A673 (cell line): ENCODE measurements around the gene SOS1. TPM values are rescaled to one million over a fixed set of nuclear protein-coding genes. Genes with fewer than 3 reads are reported as not detected.

Experiments
- BruUV-seq: library from RNA; stranded (reverse); fragments of 400-500 nt; replicated peaks from 2 replicates; lab custom pipeline; 2021; lab: Mats Ljungman, UMichigan
- CTCF ChIA-PET: fragments of 300-600 bp; sonication (Branson Sonifier 250); formaldehyde crosslinking; loops from one replicate; lab custom pipeline; 2022; ENCODE audit warnings: antibody characterized with exemption; lab: Charles Lee
- POLR2A ChIA-PET: fragments of 300-600 bp; sonication (Branson Sonifier 250); formaldehyde crosslinking; loops from one replicate; lab custom pipeline; 2022; ENCODE audit warnings: antibody characterized with exemption; ENCODE audit not compliant: low non-redundant PET; lab: Charles Lee
- DNase-seq: peaks from one replicate; pipeline ENCODE4 v3.0.0-alpha.2; 2015; ENCODE audit warnings: low spot score
- H3K27ac ChIP-seq: fragments of 200-600 bp; sonication (generic); 2 replicates; pipeline ENCODE4 v1.5.1; 2016; ENCODE audit warnings: mixed run types, low read depth, mild to moderate bottlenecking, mixed read lengths, antibody characterized with exemption, low read length; ENCODE audit not compliant: poor library complexity, severe bottlenecking
- H3K27me3 ChIP-seq: fragments of 200-600 bp; sonication (generic); replicated peaks from 2 replicates; pipeline ENCODE4 v1.6.1; 2017; ENCODE audit warnings: mixed run types, low read depth, mild to moderate bottlenecking, mixed read lengths, antibody characterized with exemption, low read length; ENCODE audit not compliant: insufficient read depth, poor library complexity
- H3K36me3 ChIP-seq: fragments of 200-600 bp; sonication (generic); 2 replicates; pipeline ENCODE4 v1.6.1; 2016; ENCODE audit warnings: mixed run types, mild to moderate bottlenecking, mixed read lengths, antibody characterized with exemption, low read length; ENCODE audit not compliant: insufficient read depth, poor library complexity, severe bottlenecking
- H3K4me1 ChIP-seq: fragments of 200-600 bp; sonication (generic); 2 replicates; pipeline ENCODE4 v1.6.1; 2017; ENCODE audit warnings: mixed run types, mild to moderate bottlenecking, mixed read lengths, antibody characterized with exemption, low read length; ENCODE audit not compliant: insufficient read depth, poor library complexity, severe bottlenecking
- H3K4me3 ChIP-seq: fragments of 200-600 bp; sonication (generic); 2 replicates; pipeline ENCODE4 v1.5.1; 2016; ENCODE audit warnings: low read depth, mixed run types, mild to moderate bottlenecking, mixed read lengths, low read length; ENCODE audit not compliant: poor library complexity, severe bottlenecking
- H3K9me3 ChIP-seq: fragments of 200-600 bp; sonication (generic); 2 replicates; pipeline ENCODE4 v1.6.1; 2016; ENCODE audit warnings: mixed run types, low read depth, mild to moderate bottlenecking, mixed read lengths, antibody characterized with exemption, low read length; ENCODE audit not compliant: poor library complexity, severe bottlenecking
- EZH2 ChIP-seq: fragments of 200-600 bp; sonication (generic); IDR thresholded peaks from 2 replicates; pipeline ENCODE4 v1.6.1; 2017; ENCODE audit warnings: borderline replicate concordance, low read depth, mild to moderate bottlenecking, mixed read lengths, antibody characterized with exemption, low read length; ENCODE audit not compliant: poor library complexity, severe bottlenecking
- intact Hi-C: fragments of 100-400 bp; cut with micrococcal nuclease; formaldehyde crosslinking; loops from one replicate; pipeline ENCODE4 v1.10.0; 2022; ENCODE audit not compliant: unreplicated experiment
- total RNA-seq: library from RNA; stranded (reverse); gene quantifications from 2 replicates; pipeline ENCODE4 v1.2.3, GENCODE V29; 2021
- TF ChIP-seq, protein P1 (sequence below): fragments of 300-800, 200-600 bp; sonication (generic); conservative IDR thresholded peaks from 2 replicates; pipeline ENCODE4 v1.5.1; 2017; ENCODE audit warnings: low read depth, mild to moderate bottlenecking, antibody characterized with exemption, low read length, moderate library complexity, mixed read lengths

SOS1 gene
- total RNA-seq, 1 experiment from 2014 or later: 37.8 TPM

GRCh38 chr2:39159283-39159682 is 38.4 kb upstream of the SOS1 start:
- Histone ChIP-seq H3K4me3 (no peak overlapping the region), H3K9me3 (no peaks in the 10 kb centered on the region), H3K27me3 (no peaks in the 10 kb centered on the region), H3K27ac (no peak overlapping the region), H3K4me1 (peaks cover 10% of the 10 kb centered on the region), H3K36me3 (no peaks in the 10 kb centered on the region)
- DNase-seq: no peak
- intact Hi-C loops: no loop called here
- TF ChIP-seq EZH2: no peak
- TF ChIP-seq, protein P1, sequence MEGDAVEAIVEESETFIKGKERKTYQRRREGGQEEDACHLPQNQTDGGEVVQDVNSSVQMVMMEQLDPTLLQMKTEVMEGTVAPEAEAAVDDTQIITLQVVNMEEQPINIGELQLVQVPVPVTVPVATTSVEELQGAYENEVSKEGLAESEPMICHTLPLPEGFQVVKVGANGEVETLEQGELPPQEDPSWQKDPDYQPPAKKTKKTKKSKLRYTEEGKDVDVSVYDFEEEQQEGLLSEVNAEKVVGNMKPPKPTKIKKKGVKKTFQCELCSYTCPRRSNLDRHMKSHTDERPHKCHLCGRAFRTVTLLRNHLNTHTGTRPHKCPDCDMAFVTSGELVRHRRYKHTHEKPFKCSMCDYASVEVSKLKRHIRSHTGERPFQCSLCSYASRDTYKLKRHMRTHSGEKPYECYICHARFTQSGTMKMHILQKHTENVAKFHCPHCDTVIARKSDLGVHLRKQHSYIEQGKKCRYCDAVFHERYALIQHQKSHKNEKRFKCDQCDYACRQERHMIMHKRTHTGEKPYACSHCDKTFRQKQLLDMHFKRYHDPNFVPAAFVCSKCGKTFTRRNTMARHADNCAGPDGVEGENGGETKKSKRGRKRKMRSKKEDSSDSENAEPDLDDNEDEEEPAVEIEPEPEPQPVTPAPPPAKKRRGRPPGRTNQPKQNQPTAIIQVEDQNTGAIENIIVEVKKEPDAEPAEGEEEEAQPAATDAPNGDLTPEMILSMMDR: no peak
- BruUV-seq: no TSS peak
- POLR2A ChIA-PET: no interaction called here
- CTCF ChIA-PET: no interaction called here

DNA sequence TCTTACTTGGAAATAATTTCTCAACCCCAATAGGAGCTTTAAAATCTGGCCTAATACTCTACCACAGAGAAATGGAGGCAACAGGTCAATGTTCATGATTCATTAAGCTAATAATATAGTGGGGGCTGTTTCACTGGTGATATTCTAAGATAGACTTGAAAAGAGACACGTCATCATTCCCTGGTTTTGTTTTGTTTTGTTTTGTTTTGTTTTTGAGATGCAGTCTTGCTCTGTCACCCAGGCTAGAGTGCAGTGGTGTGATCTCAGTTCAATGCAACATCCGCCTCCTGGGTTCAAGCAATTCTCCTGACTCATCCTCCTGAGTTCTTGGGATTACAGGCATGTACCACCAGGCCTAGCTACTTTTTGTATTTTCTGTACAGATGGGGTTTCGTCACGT is 37.5 kb upstream of the SOS1 start:
- BruUV-seq: no TSS peak
- ChIA-PET CTCF (no interaction called here), POLR2A (no interaction called here)
- no peak for DNase-seq
- intact Hi-C loops: no loop called here
- Histone ChIP-seq H3K4me1 (peaks cover 10% of the 10 kb centered on the region), H3K36me3 (no peaks in the 10 kb centered on the region), H3K9me3 (no peaks in the 10 kb centered on the region), H3K4me3 (no peak overlapping the region), H3K27ac (no peak overlapping the region), H3K27me3 (no peaks in the 10 kb centered on the region)
- TF ChIP-seq, protein P1: no peak
- TF ChIP-seq EZH2: no peak

DNA sequence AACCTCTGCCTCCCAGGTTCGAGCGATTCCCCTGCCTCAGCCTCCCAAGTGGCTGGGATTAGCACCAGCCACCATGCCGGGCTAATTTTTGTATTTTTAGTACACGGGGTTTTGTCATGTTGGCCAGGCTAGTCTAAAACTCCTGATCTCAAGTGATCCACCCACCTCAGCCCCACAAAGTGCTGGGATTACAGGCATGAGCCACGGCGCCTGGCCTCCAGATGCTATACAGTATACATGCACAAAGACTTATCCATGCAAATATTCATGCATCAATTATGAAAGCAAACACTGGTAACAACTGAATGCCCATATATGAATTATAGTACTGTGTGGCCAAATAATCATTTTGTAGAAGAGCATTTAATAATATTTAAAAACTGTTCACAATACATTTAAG is 36.0 kb upstream of the SOS1 start:
- no peaks in the 10 kb centered on the region for H3K9me3 ChIP-seq
- CTCF ChIA-PET: no interaction called here
- no peak for TF ChIP-seq EZH2
- TF ChIP-seq, protein P1: no peak
- POLR2A ChIA-PET: no interaction called here
- peaks cover 10% of the 10 kb centered on the region for H3K4me1 ChIP-seq
- H3K36me3 ChIP-seq: no peaks in the 10 kb centered on the region
- H3K27me3 ChIP-seq: no peaks in the 10 kb centered on the region
- no peak overlapping the region for H3K27ac ChIP-seq
- intact Hi-C loops: no loop called here
- no peak overlapping the region for H3K4me3 ChIP-seq
- no peak for DNase-seq
- BruUV-seq: no TSS peak
